WTC11 (cell line): ENCODE data around the gene GGTLC2. TPM values are rescaled to one million over a fixed set of nuclear protein-coding genes. Genes with fewer than 3 reads are reported as not detected.

ENCODE experiments used
- ATAC-seq: fragments of 200-7000 bp; cut with Tn5 transposase; 2 replicates; pipeline ENCODE4 v1.10.0; 2021; ENCODE audit warnings: mild to moderate bottlenecking, moderate library complexity
- CTCF ChIA-PET: fragments of 300-600 bp; sonication (Branson Sonifier 250); formaldehyde crosslinking; loops from one replicate; lab custom pipeline; 2021; ENCODE audit warnings: antibody characterized with exemption; lab: Charles Lee
- POLR2A ChIA-PET: fragments of 350-600 bp; sonication (Branson Sonifier 250); formaldehyde crosslinking; loops from one replicate; lab custom pipeline; 2021; ENCODE audit warnings: antibody characterized with exemption; lab: Charles Lee
- DNase-seq: peaks from one replicate; pipeline ENCODE4 v3.0.0; 2021; ENCODE audit warnings: low spot score
- H3K27ac Mint-ChIP-seq: 2 replicates; pipeline ENCODE4 v1.8.0; 2021; ENCODE audit warnings: mixed read lengths
- H3K27me3 Mint-ChIP-seq: 2 replicates; pipeline ENCODE4 v1.8.0; 2021; ENCODE audit warnings: low read depth, mild to moderate bottlenecking, moderate library complexity, mixed read lengths
- H3K36me3 Mint-ChIP-seq: 2 replicates; pipeline ENCODE4 v1.8.0; 2021; ENCODE audit warnings: mixed read lengths
- H3K4me1 Mint-ChIP-seq: 2 replicates; pipeline ENCODE4 v1.8.0; 2022; ENCODE audit warnings: mixed read lengths
- H3K4me3 Mint-ChIP-seq: 2 replicates; pipeline ENCODE4 v1.8.0; 2021; ENCODE audit warnings: mild to moderate bottlenecking, moderate library complexity, mixed read lengths
- H3K9me3 Mint-ChIP-seq: 2 replicates; pipeline ENCODE4 v1.8.0; 2021; ENCODE audit warnings: mixed read lengths
- CTCF ChIP-seq: fragments of 200-600 bp; IDR thresholded peaks from 2 replicates; pipeline ENCODE4 v1.8.0; 2022; ENCODE audit warnings: antibody characterized with exemption
- E2F5 ChIP-seq: sonication (generic); formaldehyde crosslinking; IDR thresholded peaks from 2 replicates; pipeline ENCODE4 v1.8.1; 2022; ENCODE audit warnings: mild to moderate bottlenecking, moderate library complexity, missing genetic modification reagents
- FOXK1 ChIP-seq: sonication (generic); formaldehyde crosslinking; IDR thresholded peaks from 2 replicates; pipeline ENCODE4 v1.8.0; 2022; ENCODE audit warnings: mild to moderate bottlenecking, moderate library complexity, missing genetic modification reagents
- HMGA2 ChIP-seq: fragments of 250-450 bp; sonication (Bioruptor Pico); IDR thresholded peaks from 2 replicates; pipeline ENCODE4 v1.4.0; 2021; ENCODE audit warnings: mild to moderate bottlenecking, moderate library complexity
- IRF2 ChIP-seq: sonication (generic); formaldehyde crosslinking; IDR thresholded peaks from 2 replicates; pipeline ENCODE4 v1.8.0; 2022; ENCODE audit warnings: low read depth, missing genetic modification reagents, borderline replicate concordance
- MXD4 ChIP-seq: fragments of 250-450 bp; sonication (Bioruptor Pico); IDR thresholded peaks from 2 replicates; pipeline ENCODE4 v1.8.0; 2021; ENCODE audit warnings: mild to moderate bottlenecking, moderate library complexity, borderline replicate concordance
- SOX15 ChIP-seq: fragments of 250-450 bp; sonication (Bioruptor Pico); IDR thresholded peaks from 2 replicates; pipeline ENCODE4 v1.9.0; 2021; ENCODE audit warnings: mild to moderate bottlenecking
- SP1 ChIP-seq: sonication (generic); formaldehyde crosslinking; conservative IDR thresholded peaks from 2 replicates; pipeline ENCODE4 v1.8.1; 2022; ENCODE audit warnings: missing genetic modification reagents
- USF2 ChIP-seq: sonication (generic); formaldehyde crosslinking; IDR thresholded peaks from 2 replicates; pipeline ENCODE4 v1.8.1; 2023; ENCODE audit warnings: mild to moderate bottlenecking, missing genetic modification reagents, moderate library complexity
- ZBTB21 ChIP-seq: sonication (generic); formaldehyde crosslinking; IDR thresholded peaks from 2 replicates; pipeline ENCODE4 v1.8.1; 2023; ENCODE audit warnings: mild to moderate bottlenecking, missing genetic modification reagents, borderline replicate concordance
- ZBTB43 ChIP-seq: sonication (generic); formaldehyde crosslinking; IDR thresholded peaks from 2 replicates; pipeline ENCODE4 v1.8.1; 2023; ENCODE audit warnings: mild to moderate bottlenecking, missing genetic modification reagents
- ZMAT4 ChIP-seq: fragments of 250-450 bp; sonication (Bioruptor Pico); IDR thresholded peaks from 2 replicates; pipeline ENCODE4 v1.9.0; 2021; ENCODE audit warnings: mild to moderate bottlenecking
- ZNF263 ChIP-seq: sonication (generic); formaldehyde crosslinking; IDR thresholded peaks from 2 replicates; pipeline ENCODE4 v1.8.1; 2022; ENCODE audit warnings: low read depth, mild to moderate bottlenecking, moderate library complexity, missing genetic modification reagents
- ZNF416 ChIP-seq: fragments of 250-450 bp; sonication (Bioruptor Pico); IDR thresholded peaks from 2 replicates; pipeline ENCODE4 v1.9.0; 2021; ENCODE audit warnings: mild to moderate bottlenecking, inconsistent platforms
- ZNF425 ChIP-seq: fragments of 250-450 bp; sonication (Bioruptor Pico); conservative IDR thresholded peaks from 2 replicates; pipeline ENCODE4 v1.9.0; 2021; ENCODE audit warnings: mild to moderate bottlenecking
- total RNA-seq: library from RNA; stranded (reverse); gene quantifications from 3 replicates; pipeline ENCODE4 v1.2.3, GENCODE V29; 2021
- TF ChIP-seq, protein P1 (sequence below): sonication (generic); formaldehyde crosslinking; IDR thresholded peaks from 2 replicates; pipeline ENCODE4 v1.8.1; 2022; ENCODE audit warnings: mild to moderate bottlenecking, missing genetic modification reagents, moderate library complexity, borderline replicate concordance
- TF ChIP-seq, protein P2 (sequence below): sonication (generic); formaldehyde crosslinking; IDR thresholded peaks from 2 replicates; pipeline ENCODE4 v1.8.1; 2023; ENCODE audit warnings: mild to moderate bottlenecking, moderate library complexity, missing genetic modification reagents
- TF ChIP-seq, protein P3 (sequence below): sonication (generic); formaldehyde crosslinking; IDR thresholded peaks from 2 replicates; pipeline ENCODE4 v1.8.0; 2022; ENCODE audit warnings: mild to moderate bottlenecking, missing genetic modification reagents
- TF ChIP-seq, protein P4 (sequence below): sonication (generic); formaldehyde crosslinking; IDR thresholded peaks from 2 replicates; pipeline ENCODE4 v1.8.0; 2022; ENCODE audit warnings: missing genetic modification reagents

Gene GGTLC2
- total RNA-seq, 1 experiment from 2014 or later = not detected

GRCh38 chr22:22618448-22618847 lies 26.0 kb upstream of the GGTLC2 start (continued):
- no peak for TF ChIP-seq ZNF416 (CRISPR knock-in tag)
- TF ChIP-seq FOXK1 (CRISPR knock-in tag) = no peak
- TF ChIP-seq E2F5 (CRISPR knock-in tag) = no peak
- TF ChIP-seq ZBTB43 (CRISPR knock-in tag) = no peak
- TF ChIP-seq USF2 (CRISPR knock-in tag) = no peak
- TF ChIP-seq CTCF = no peak
- TF ChIP-seq ZMAT4 (CRISPR knock-in tag) = no peak
- no peak for TF ChIP-seq SOX15 (CRISPR knock-in tag)
- TF ChIP-seq, protein P1, sequence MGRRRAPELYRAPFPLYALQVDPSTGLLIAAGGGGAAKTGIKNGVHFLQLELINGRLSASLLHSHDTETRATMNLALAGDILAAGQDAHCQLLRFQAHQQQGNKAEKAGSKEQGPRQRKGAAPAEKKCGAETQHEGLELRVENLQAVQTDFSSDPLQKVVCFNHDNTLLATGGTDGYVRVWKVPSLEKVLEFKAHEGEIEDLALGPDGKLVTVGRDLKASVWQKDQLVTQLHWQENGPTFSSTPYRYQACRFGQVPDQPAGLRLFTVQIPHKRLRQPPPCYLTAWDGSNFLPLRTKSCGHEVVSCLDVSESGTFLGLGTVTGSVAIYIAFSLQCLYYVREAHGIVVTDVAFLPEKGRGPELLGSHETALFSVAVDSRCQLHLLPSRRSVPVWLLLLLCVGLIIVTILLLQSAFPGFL (CRISPR knock-in tag) = no peak
- TF ChIP-seq HMGA2 = no peak

DNA sequence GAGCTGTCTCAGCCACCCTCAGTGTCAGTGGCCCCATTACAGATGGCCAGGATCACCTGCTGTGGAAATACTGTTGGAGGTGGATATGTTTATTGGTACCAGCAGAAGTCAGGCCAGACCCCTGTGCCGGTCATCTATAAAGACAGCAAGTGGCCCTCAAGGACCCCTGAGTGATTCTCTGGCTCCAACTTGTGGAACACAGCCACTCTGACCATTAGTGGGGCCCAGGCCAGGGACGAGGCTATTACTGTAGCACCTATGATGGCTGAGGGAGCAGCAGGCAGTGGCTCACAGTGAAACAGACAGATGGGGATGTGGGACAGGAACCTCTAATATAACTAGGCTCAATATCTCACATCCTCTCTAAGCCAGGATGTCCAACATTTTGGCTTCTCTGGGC lies 25.5 kb upstream of the GGTLC2 start:
- CTCF ChIA-PET = interaction anchor here (1.0 to 1.6 kb wide), 8 partner anchors 14 to 126 kb away, joined by 3 to 5 read pairs (median 4); partner anchors contain the start of gene ZNF280B
- H3K4me1 Mint-ChIP-seq = peaks cover 6% of the 10 kb centered on the region

More for the DNA sequence above, 25.5 kb upstream of the GGTLC2 start:
- POLR2A ChIA-PET = no interaction called here
- ATAC-seq (no peak), DNase-seq (no peak)
- no peak overlapping the region for H3K27ac Mint-ChIP-seq
- peaks cover 3% of the 10 kb centered on the region; the same call in 1 of the 2 replicates for H3K9me3 Mint-ChIP-seq
- no peak overlapping the region for H3K4me3 Mint-ChIP-seq
- peaks cover 94% of the 10 kb centered on the region for H3K27me3 Mint-ChIP-seq
- H3K36me3 Mint-ChIP-seq = no peaks in the 10 kb centered on the region
- TF ChIP-seq, protein P2, sequence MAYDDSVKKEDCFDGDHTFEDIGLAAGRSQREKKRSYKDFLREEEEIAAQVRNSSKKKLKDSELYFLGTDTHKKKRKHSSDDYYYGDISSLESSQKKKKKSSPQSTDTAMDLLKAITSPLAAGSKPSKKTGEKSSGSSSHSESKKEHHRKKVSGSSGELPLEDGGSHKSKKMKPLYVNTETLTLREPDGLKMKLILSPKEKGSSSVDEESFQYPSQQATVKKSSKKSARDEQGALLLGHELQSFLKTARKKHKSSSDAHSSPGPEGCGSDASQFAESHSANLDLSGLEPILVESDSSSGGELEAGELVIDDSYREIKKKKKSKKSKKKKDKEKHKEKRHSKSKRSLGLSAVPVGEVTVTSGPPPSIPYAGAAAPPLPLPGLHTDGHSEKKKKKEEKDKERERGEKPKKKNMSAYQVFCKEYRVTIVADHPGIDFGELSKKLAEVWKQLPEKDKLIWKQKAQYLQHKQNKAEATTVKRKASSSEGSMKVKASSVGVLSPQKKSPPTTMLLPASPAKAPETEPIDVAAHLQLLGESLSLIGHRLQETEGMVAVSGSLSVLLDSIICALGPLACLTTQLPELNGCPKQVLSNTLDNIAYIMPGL (CRISPR knock-in tag) = no peak
- TF ChIP-seq, protein P3, sequence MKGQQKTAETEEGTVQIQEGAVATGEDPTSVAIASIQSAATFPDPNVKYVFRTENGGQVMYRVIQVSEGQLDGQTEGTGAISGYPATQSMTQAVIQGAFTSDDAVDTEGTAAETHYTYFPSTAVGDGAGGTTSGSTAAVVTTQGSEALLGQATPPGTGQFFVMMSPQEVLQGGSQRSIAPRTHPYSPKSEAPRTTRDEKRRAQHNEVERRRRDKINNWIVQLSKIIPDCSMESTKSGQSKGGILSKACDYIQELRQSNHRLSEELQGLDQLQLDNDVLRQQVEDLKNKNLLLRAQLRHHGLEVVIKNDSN (CRISPR knock-in tag) = no peak
- TF ChIP-seq ZNF425 (CRISPR knock-in tag) (no peak), ZNF263 (no peak), ZBTB21 (no peak), MXD4 (CRISPR knock-in tag) (no peak), SP1 (CRISPR knock-in tag) (no peak), IRF2 (CRISPR knock-in tag) (no peak)
- TF ChIP-seq, protein P4, sequence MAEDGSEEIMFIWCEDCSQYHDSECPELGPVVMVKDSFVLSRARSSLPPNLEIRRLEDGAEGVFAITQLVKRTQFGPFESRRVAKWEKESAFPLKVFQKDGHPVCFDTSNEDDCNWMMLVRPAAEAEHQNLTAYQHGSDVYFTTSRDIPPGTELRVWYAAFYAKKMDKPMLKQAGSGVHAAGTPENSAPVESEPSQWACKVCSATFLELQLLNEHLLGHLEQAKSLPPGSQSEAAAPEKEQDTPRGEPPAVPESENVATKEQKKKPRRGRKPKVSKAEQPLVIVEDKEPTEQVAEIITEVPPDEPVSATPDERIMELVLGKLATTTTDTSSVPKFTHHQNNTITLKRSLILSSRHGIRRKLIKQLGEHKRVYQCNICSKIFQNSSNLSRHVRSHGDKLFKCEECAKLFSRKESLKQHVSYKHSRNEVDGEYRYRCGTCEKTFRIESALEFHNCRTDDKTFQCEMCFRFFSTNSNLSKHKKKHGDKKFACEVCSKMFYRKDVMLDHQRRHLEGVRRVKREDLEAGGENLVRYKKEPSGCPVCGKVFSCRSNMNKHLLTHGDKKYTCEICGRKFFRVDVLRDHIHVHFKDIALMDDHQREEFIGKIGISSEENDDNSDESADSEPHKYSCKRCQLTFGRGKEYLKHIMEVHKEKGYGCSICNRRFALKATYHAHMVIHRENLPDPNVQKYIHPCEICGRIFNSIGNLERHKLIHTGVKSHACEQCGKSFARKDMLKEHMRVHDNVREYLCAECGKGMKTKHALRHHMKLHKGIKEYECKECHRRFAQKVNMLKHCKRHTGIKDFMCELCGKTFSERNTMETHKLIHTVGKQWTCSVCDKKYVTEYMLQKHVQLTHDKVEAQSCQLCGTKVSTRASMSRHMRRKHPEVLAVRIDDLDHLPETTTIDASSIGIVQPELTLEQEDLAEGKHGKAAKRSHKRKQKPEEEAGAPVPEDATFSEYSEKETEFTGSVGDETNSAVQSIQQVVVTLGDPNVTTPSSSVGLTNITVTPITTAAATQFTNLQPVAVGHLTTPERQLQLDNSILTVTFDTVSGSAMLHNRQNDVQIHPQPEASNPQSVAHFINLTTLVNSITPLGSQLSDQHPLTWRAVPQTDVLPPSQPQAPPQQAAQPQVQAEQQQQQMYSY = no peak
